Stimulated activated effector memory CD8-positive, alpha-beta T cell treated with anti-CD3 and anti-CD28 coated beads, Interleukin-12 subunit alpha, Interleukin-12 subunit beta, amount 100 ng/mL, for 72 hours (primary cell): Measurements from ENCODE around the gene GMDS.

Experiments used
- ATAC-seq: fragments of 150-1000 bp; cut with Tn5 transposase; 2 replicates; pipeline ENCODE4 v1.10.0; 2021
- DNase-seq, 2 donors: peaks; one replicate each; pipeline ENCODE4 v3.0.0; 2021 to 2022; ENCODE audit warnings: low spot score in 2 of 2
- H3K27ac Mint-ChIP-seq: one replicate; pipeline ENCODE4 v1.8.0; 2022; ENCODE audit warnings: mild to moderate bottlenecking, mixed read lengths
- H3K36me3 Mint-ChIP-seq: one replicate; pipeline ENCODE4 v1.8.0; 2022; ENCODE audit warnings: mild to moderate bottlenecking, mixed read lengths
- H3K4me1 Mint-ChIP-seq: one replicate; pipeline ENCODE4 v1.8.0; 2022; ENCODE audit warnings: mixed read lengths
- H3K4me3 Mint-ChIP-seq: one replicate; pipeline ENCODE4 v1.8.0; 2022; ENCODE audit warnings: mild to moderate bottlenecking, mixed read lengths
- H3K9me3 Mint-ChIP-seq: one replicate; pipeline ENCODE4 v1.8.0; 2022; ENCODE audit warnings: mixed read lengths

GMDS gene

DNA sequence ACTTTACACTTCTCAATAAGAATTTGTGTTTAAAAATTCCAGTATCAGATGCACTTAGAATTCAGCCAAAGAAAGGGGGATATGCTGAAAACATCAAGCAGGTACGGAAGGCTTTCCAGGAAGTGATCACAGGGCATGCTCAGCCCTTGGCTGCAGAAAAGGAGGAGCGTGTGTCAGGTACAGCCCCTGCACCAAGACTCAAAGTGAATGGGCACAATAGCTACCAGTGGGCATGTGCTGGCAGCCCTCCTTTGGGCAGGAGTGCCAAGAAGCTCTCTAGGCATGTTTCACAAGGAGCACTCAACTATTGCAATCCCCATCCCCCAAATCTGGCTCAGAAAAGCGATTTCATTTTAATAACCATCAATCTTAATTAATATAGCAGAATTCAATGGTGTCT, 298.8 kb downstream of the GMDS start:
- H3K4me3 Mint-ChIP-seq = no peak overlapping the region
- no peaks in the 10 kb centered on the region for H3K36me3 Mint-ChIP-seq
- ATAC-seq (no peak), DNase-seq (no peak)
- no peak overlapping the region for H3K27ac Mint-ChIP-seq
- no peaks in the 10 kb centered on the region for H3K4me1 Mint-ChIP-seq
- H3K9me3 Mint-ChIP-seq = no peaks in the 10 kb centered on the region

DNA sequence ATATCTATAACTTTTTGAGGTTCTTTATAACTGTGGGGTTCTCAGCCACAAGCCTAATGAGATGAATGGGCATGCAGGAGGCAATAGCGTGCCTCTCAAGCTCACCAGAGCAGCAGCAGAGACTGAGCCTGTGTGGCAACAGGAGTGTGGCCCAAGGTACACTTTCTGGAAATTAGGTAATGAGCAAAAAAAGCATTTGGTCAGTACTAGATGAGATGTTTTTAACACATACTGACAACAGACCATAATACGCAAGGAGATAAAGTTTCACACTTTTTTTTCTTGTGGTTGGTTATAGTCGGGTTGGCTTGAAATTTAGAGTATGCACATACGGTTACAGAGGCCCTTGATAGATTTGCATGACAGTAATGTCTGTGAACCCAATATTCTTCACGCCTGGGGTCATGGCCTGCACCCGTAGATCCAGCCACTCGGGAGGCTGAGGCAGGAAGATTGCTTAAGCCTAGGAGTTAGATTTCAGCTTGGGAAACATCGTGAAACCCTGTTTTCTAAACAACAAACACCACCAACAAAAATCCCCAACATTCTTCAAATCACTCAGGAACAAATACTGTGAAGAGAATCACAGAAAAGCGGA, 300.1 kb downstream of the GMDS start:
- Mint-ChIP-seq H3K4me3 (no peak overlapping the region), H3K36me3 (no peaks in the 10 kb centered on the region), H3K27ac (no peak overlapping the region), H3K9me3 (no peaks in the 10 kb centered on the region), H3K4me1 (no peaks in the 10 kb centered on the region)
- DNase-seq (no peak), ATAC-seq (peak; percentile 82)

DNA sequence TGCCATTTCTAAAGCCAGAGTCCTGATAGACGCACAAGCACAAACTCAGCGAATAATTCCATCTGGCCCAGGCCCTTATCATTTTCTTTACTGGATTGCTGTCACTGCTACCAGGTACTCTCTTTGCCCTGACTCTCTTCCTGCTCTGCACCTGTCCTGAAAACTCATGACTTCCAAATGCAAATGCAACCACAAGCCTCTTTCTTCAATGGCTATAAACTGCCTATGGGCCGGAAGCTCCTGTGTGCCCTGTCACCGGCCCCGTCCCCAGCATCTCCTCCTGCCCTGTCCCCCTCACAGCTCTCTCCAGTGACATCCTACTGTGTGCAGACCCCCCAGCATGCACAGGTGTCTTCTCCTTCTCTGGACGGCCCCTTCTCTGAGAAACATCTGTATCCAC, 302.6 kb downstream of the GMDS start:
- Mint-ChIP-seq H3K4me1 (no peaks in the 10 kb centered on the region), H3K36me3 (no peaks in the 10 kb centered on the region), H3K9me3 (peaks cover 5% of the 10 kb centered on the region), H3K4me3 (no peak overlapping the region), H3K27ac (no peak overlapping the region)
- DNase-seq = no peak
- ATAC-seq = no peak

DNA sequence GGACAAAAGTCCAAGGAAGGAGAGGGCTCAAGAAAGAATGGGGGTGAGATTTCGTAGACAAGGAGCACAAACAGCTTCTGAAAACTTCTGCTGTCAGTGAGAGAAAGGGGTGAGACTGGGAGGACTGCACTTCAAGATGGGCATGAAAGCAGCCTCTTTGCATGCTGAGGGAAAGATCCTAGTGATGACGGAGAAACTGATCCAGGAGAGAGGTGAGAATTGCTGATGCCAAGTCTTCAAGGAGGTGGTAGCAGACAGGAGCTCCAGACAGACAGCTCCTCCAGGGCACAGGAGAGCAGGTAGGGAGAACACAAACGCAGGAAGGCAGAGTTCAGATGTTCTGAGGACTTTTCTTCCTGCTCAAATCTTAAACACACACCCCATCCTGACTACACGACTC, 303.9 kb downstream of the GMDS start:
- Mint-ChIP-seq H3K27ac (no peak overlapping the region), H3K9me3 (peaks cover 5% of the 10 kb centered on the region), H3K4me1 (no peaks in the 10 kb centered on the region), H3K4me3 (no peak overlapping the region), H3K36me3 (no peaks in the 10 kb centered on the region)
- ATAC-seq = no peak
- no peak for DNase-seq

DNA sequence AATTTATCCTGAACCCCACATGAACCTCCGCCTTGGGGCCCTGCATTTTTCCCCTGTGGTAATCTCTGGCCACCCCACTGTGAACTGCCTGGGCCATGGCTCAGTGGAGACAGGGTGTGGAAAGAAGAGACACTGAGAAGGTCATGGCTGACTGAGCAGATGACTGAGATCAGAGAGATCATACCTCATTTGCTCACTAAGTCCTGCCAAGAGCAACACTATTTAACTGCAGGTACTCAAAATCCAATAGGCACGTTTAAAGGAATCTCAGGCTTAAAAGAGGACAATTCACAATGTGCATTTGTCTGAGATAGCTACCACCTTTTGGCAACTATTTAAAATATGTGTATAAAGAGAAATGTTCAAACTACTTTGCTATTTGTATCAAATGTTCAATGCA, 305.0 kb downstream of the GMDS start:
- DNase-seq (no peak), ATAC-seq (no peak)
- H3K4me3 Mint-ChIP-seq = no peak overlapping the region
- no peaks in the 10 kb centered on the region for H3K4me1 Mint-ChIP-seq
- H3K27ac Mint-ChIP-seq = no peak overlapping the region
- H3K36me3 Mint-ChIP-seq = no peaks in the 10 kb centered on the region
- H3K9me3 Mint-ChIP-seq = peaks cover 5% of the 10 kb centered on the region

DNA sequence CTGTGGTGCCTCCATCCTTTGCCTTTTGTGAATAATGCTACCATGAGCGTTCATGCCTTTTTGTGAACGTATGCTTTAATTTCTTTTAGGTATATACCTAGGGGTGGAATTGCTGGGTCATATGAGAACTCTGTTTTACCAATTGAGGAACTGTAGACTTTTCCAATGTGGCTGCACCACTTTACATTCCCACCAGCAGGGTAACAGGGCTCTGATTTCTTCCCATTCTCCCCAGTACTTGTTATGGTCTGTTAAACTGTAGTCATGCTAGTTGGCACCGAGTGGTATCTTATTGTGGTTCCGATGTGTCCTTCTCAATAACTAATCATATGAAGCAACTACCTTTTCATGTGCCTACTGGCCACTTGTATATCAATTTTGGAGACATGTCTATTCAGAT, 312.1 kb downstream of the GMDS start:
- no peak overlapping the region for H3K4me3 Mint-ChIP-seq
- H3K4me1 Mint-ChIP-seq = no peaks in the 10 kb centered on the region
- no peaks in the 10 kb centered on the region for H3K9me3 Mint-ChIP-seq
- H3K36me3 Mint-ChIP-seq = no peaks in the 10 kb centered on the region
- H3K27ac Mint-ChIP-seq = no peak overlapping the region
- DNase-seq (no peak), ATAC-seq (no peak)

DNA sequence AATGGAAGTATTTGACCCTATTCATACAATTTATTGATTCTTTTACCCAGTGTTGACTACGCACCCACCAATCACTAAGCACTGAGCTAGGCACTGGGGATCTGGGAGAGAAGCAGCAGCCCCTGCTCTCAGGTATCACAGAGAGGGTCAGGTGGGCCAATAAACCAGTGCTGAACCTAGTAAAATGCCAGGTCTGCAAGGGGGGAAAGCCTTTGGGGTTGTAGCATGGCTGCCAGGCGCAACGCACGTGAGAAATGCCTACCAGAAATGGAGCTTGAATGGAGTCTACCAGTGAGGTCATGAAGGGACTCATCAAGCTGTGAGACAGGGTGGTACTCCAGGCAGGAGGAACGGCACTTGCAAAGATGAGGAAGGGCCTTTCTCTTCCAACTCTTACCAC, 313.6 kb downstream of the GMDS start:
- DNase-seq (no peak), ATAC-seq (no peak)
- no peaks in the 10 kb centered on the region for H3K36me3 Mint-ChIP-seq
- no peak overlapping the region for H3K27ac Mint-ChIP-seq
- H3K4me3 Mint-ChIP-seq = no peak overlapping the region
- H3K9me3 Mint-ChIP-seq = no peaks in the 10 kb centered on the region
- no peaks in the 10 kb centered on the region for H3K4me1 Mint-ChIP-seq

DNA sequence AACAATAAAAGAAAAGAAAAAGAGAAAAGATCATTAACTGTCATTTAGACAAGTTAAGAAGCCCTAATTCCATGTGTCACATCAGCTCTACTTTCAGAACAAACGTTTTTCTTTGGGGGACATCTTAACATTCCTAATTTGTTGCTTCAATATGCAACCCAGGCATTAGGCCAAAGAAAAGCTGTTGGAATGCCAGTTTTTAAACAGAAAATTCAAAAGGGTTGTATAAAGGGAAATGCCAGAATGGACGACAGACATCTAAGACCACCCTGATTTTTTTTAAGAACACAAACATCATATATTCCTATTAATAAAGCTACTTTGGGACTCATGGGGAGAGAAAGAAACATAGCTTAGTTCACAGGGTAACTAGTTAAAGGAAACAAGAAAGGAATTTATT, 315.0 kb downstream of the GMDS start:
- Mint-ChIP-seq H3K36me3 (no peaks in the 10 kb centered on the region), H3K27ac (no peak overlapping the region), H3K4me1 (no peaks in the 10 kb centered on the region), H3K4me3 (no peak overlapping the region), H3K9me3 (no peaks in the 10 kb centered on the region)
- DNase-seq (no peak), ATAC-seq (no peak)

DNA sequence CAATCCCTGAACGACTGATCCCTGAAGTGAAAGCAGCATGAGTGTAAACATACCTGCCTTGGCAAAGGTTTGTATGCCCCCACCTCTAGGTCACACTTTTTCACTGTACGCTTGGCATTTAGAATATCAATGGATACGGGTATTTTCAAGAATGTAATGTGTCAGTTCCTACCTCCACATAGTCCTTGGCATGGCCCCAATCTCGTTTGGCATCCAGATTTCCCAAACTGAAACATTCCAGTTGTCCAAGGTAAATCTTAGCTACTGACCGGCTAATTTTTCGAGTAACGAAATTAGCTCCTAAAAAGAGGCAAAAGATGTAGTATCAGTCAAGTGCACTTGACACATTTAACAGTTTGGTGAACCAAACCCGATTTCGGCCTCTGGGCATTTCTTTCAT, 315.5 kb downstream of the GMDS start:
- ATAC-seq = no peak
- Mint-ChIP-seq H3K9me3 (no peaks in the 10 kb centered on the region), H3K4me1 (no peaks in the 10 kb centered on the region), H3K36me3 (no peaks in the 10 kb centered on the region), H3K4me3 (no peak overlapping the region), H3K27ac (no peak overlapping the region)
- DNase-seq = no peak

DNA sequence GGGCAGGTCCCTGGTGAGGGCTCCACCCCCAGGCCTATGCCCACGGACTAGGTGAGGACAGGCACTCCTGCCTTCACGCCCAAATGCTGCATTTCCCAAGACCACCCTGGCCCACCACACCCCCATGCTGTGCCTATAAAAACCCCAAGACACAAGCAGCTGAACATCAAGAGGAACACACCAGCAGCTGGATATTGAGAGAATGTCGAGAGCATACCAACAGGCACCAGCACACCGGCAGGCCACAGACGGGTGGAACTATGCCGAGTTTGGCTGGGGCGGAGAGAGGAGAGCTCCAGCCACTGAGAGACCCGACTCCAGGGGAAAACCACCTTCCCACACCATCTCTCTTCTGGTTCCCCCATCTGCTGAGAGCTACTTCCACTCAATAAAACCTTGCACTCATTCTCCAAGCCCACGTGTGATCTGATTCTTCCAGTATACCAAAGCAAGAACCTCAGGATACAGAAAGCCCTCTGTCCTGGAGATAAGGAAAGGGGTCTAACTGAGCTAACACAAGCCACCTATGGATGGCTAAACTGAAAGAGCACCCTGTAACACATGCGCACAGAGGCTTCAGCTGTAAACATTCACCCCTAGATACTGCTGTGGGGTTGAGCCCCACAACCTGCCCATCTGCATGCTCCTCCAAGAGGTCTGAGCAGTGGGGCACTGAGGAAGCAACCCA, 319.5 kb downstream of the GMDS start:
- no peaks in the 10 kb centered on the region for H3K9me3 Mint-ChIP-seq
- H3K4me3 Mint-ChIP-seq = no peak overlapping the region
- no peak overlapping the region for H3K27ac Mint-ChIP-seq
- DNase-seq = no peak
- H3K4me1 Mint-ChIP-seq = no peaks in the 10 kb centered on the region
- no peak for ATAC-seq
- H3K36me3 Mint-ChIP-seq = no peaks in the 10 kb centered on the region

DNA sequence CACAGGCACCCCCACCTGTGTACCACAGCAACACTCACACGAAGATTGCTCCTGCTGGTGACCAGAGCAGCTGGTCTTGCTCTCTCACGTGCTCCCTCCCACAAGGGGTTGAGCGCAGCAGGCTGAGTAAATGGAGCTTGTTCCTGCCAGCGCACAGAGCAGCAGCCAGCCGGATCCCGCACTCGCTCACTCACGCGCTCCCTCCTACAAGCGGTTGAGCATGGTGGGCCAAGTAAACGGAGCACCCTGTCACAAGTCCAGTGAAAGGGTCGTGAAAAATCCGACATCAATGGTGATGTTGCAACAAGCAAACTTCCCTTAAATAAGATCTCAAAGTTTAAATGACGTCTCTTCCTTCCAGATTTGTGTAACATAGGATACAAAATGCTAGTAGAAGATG, 322.0 kb downstream of the GMDS start:
- DNase-seq = no peak
- Mint-ChIP-seq H3K9me3 (no peaks in the 10 kb centered on the region), H3K27ac (no peak overlapping the region), H3K4me3 (no peak overlapping the region), H3K4me1 (no peaks in the 10 kb centered on the region), H3K36me3 (no peaks in the 10 kb centered on the region)
- no peak for ATAC-seq

DNA sequence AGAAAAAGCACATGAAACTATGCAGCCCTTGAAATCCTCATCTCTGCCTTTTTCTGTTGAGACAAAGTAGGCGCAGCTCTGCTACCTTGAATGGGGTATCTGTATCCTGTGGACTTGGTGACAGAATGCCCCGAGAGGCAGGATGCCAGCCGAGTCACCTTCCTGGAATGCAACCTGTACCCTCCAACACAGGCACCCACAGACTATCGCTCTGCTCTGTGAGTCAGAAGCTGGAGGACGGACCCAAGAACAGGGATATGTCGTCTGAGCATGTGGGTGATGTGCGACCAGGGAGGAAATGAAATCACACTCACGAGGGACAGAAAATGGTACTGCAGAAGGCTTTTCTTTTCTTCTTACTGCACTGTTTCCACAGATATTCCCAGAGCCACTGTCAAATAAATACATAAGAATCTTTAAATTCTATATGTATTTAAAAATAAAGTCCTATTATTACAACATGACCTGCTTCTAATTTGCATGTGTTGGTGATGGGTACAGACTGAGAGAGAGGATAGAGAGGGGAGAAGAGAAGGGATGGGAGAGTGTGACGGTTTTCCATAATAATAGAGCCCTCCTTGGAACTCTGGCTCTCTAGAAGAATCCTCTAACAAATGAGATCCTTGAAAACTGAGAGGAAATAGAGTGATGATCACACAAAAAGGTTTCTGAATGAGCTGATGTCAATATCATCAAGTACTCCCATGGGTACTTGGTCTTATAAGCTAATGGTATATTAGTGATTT, 327.6 kb downstream of the GMDS start:
- no peaks in the 10 kb centered on the region for H3K36me3 Mint-ChIP-seq
- peak; percentile 42 to 53 for DNase-seq
- H3K4me1 Mint-ChIP-seq = peaks cover 24% of the 10 kb centered on the region
- peak; percentile 100 for ATAC-seq
- H3K4me3 Mint-ChIP-seq = no peak overlapping the region
- H3K9me3 Mint-ChIP-seq = no peaks in the 10 kb centered on the region
- no peak overlapping the region for H3K27ac Mint-ChIP-seq

DNA sequence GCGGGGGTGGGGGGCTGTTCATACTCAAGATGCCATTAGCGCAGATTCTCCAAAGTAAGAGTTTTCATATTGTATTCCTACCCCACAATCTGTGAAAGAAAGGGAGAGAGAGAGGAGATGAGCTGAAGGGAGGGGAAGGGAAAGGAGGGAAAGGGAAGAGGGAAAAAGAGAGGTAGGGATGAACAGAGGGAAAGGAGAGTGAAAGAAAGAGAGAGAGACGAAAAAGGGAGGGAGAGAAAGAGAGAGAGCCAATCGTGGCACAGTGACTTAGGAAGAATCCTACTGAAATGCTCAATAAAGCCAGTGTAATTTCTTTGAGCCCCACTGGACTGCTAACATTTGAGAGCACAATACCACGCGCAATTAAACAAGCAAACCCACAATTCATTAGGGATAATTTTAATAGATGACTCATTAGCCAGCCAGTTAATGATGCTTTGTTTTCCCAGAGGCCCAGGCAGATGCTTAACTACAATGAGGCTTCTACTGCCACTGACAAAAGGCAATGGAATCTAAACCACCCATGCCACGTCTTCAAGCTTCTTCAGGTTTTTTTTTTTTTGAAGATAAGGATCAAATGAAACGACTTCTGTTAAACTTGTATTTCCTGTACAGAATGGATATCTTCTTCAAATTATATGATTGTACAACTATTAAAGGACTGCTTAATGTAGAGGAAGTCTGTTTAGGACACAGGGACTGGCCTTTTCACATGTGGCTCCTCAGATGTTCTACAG, 328.9 kb downstream of the GMDS start:
- no peak overlapping the region for H3K27ac Mint-ChIP-seq
- H3K9me3 Mint-ChIP-seq = no peaks in the 10 kb centered on the region
- DNase-seq (no peak), ATAC-seq (no peak)
- H3K4me1 Mint-ChIP-seq = peaks cover 24% of the 10 kb centered on the region
- H3K4me3 Mint-ChIP-seq = no peak overlapping the region
- no peaks in the 10 kb centered on the region for H3K36me3 Mint-ChIP-seq

DNA sequence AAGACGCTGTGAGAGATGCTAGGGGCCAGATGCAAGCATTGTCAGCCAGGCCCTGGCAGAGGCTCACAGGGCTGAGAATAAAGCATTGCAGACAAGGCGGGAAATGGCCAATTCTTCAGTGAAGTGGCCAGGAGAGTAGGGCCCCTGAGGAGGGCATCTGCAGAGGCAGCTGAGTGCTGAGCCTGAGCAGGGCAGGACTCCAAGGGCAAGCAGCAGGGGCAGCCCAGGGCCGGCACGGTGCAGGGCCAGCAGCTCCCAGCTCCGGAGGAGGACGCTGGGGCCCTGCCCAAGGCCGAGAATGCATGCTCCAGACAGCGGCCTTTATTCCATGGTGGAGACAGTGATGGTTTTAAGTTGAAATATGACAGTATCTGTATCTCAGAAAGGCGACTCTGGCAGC, 330.2 kb downstream of the GMDS start:
- DNase-seq (no peak), ATAC-seq (no peak)
- Mint-ChIP-seq H3K4me3 (no peak overlapping the region), H3K27ac (no peak overlapping the region), H3K4me1 (peaks cover 24% of the 10 kb centered on the region), H3K36me3 (no peaks in the 10 kb centered on the region), H3K9me3 (no peaks in the 10 kb centered on the region)

DNA sequence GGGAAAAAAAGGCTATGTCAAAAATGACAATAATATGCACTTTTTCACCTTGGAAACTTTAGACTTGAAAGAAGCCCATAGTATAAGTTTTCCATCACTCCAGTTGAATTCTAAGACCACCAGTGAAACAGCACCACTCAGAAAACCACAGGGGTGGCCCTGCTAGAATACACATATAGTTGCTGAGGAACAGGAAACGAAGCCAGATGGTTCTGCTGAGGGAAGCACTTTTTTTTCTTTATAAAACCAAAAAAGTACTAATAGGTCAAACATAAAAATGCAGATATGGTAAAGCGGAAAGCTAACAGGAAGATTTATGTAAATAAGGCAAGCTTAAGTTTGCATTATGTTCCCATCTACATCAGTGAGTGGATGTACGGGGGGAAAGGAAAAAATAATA, 331.8 kb downstream of the GMDS start:
- no peak overlapping the region for H3K27ac Mint-ChIP-seq
- no peak overlapping the region for H3K4me3 Mint-ChIP-seq
- no peaks in the 10 kb centered on the region for H3K36me3 Mint-ChIP-seq
- DNase-seq (no peak), ATAC-seq (no peak)
- peaks cover 24% of the 10 kb centered on the region for H3K4me1 Mint-ChIP-seq
- no peaks in the 10 kb centered on the region for H3K9me3 Mint-ChIP-seq

DNA sequence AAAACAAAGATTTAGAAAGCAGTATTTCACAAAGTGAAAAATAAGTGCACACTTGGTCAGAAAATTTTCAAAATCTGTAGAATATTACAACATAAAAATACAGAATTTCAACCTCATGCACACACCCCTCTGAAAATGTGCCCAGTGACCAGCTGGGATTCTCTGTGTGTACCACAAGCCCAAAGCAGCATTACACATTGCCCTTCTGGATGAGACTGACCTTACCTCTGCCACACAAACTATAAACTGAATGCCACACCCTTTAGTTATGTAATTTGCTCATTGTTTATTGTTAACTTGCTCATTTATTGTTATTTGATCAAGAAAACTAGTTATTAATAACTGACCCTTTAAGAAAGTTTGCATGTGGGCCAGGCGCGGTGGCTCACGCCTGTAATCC, 332.7 kb downstream of the GMDS start:
- H3K36me3 Mint-ChIP-seq = no peaks in the 10 kb centered on the region
- no peak overlapping the region for H3K27ac Mint-ChIP-seq

More for the DNA sequence above, 332.7 kb downstream of the GMDS start:
- H3K9me3 Mint-ChIP-seq = no peaks in the 10 kb centered on the region
- DNase-seq = no peak
- peaks cover 18% of the 10 kb centered on the region for H3K4me1 Mint-ChIP-seq
- H3K4me3 Mint-ChIP-seq = no peak overlapping the region
- no peak for ATAC-seq
